Inflammatory macrophage treated with lipopolysaccharide for 1 hour (primary cell): ENCODE measurements around the gene HMCN1.

ENCODE experiments used
- DNase-seq, 2 donors: peaks; one replicate each; pipeline ENCODE4 v3.0.0-alpha.2; 2020 to 2022

Gene HMCN1

DNA sequence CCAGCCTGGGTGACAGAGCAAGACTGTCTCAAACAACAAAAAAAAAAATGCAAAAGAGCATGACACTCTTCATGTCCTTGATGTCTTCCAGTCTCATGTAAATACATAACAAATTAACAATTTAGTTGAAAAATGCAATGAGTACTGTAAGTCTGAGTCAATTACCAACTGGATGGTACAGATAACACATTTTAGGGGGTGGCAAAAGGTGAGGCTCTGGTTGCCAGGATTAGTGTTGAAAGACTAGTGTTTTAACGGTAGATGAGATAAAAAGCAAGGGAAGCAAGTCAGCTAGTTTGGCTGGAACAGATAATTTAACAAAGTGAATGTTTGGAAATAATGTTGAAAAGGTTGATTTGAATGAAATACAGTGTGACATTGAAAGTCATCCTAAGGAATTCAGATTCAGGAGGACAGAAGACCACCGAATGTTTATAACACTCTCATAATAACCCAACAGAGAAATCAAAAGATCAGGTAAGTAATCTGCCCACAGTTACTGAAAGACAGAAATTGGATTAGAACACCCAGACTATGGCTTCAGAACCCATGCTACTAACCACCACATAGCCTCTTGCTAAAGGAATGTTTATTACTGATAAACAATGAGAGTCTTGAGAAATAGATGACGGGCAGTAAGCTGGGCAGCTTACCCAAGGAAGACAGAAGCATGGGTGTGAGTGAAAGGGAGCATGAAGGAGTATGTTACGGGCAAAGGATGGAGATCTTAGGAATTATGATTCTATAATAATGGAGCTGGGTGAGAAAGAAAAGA lies 312.4 kb downstream of the HMCN1 start:
- DNase-seq: no peak

- no peak for DNase-seq
These were observed 316.2 kb downstream of the HMCN1 start for GRCh38 chr1:186050360-186050759.

- DNase-seq: no peak
These were observed 319.8 kb downstream of the HMCN1 start for GRCh38 chr1:186054003-186054402.

GRCh38 chr1:186054932-186055331 lies 320.7 kb downstream of the HMCN1 start:
- DNase-seq: no peak

- DNase-seq: no peak
These were observed 321.7 kb downstream of the HMCN1 start for GRCh38 chr1:186055846-186056245.

- DNase-seq: no peak
These were observed 322.9 kb downstream of the HMCN1 start for GRCh38 chr1:186057086-186057485.

- no peak for DNase-seq
These were observed 325.1 kb downstream of the HMCN1 start for GRCh38 chr1:186059311-186059710.

DNA sequence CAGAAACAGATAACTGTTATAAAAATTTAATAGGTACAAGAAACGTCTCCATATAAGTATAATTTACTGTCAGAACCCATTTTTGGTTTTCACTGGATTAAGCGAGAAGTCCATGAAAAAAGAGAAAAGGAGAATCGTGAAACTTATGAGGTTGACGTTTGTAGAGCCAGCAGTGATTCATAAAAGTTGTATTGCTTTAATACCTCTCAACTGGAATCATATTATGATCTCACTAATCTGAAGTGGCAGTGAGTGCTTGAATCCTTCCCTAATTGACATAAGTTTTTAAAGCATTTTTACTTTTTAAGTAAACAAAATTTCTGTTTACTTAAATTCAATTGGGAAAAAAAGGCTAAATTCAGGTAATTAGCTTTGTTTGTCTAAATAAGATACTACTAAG lies 325.6 kb downstream of the HMCN1 start:
- DNase-seq: no peak

GRCh38 chr1:186060226-186060625 lies 326.0 kb downstream of the HMCN1 start:
- DNase-seq: no peak

GRCh38 chr1:186063091-186063657 lies 329.0 kb downstream of the HMCN1 start:
- DNase-seq: no peak

GRCh38 chr1:186066411-186066810 lies 332.2 kb downstream of the HMCN1 start:
- DNase-seq: no peak

DNA sequence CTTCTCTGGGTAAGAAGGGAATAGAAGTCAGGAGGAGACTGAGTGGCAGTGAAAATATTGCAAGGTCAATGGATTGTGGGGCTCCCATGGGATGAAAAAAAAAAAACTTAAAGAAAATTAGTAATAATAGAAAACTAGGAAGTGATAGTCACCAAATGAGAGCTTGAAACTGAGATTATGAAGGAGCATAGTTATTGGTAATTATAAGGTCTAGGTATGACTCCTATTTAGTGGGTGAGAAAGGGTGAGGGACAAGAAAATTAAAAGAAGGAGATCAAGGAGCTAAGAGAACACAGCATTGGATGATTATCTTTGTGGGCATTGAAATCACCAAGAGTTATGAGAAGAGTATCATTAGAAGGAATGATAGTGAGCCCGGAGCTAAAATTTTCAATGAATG lies 339.5 kb downstream of the HMCN1 start:
- no peak for DNase-seq

DNA sequence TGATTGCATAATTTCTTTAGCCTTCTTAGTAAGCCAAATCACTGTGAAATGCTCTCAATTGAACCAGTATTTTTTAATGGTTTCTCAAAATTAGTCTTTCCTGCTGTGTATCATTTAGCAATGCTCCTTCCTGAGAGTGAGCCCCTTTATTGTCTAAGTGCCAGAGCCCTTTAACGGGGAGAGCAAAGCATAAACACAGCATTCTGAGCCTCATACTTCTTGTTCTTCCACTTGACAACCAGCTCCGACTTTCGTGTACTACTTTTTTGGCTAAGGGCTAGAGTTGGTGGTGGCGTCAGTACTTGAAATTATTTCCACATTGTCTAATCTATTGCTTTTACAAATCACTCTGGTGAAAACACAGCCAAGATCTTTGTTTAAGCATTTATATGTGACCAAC lies 341.8 kb downstream of the HMCN1 start:
- DNase-seq: no peak

DNA sequence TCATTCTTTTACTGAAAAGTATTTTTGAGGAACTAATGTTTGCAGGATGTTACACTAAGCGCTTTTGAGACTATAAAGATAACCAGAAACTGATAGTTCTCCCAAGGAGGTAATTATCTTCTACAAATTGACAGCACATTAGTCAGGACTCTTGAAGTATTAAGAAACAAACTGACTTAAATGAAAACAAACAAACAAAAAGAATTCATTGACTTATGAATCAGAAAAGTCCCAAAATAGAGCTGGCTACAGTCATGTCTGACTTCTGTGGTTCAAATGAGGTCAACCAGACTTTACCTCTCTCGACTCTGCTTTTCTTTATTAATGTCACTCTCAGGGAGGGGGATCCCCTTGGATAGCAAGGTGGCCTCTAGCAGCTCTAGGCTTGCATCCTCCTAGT lies 344.1 kb downstream of the HMCN1 start:
- no peak for DNase-seq

GRCh38 chr1:186079084-186079684 lies 345.0 kb downstream of the HMCN1 start:
- no peak for DNase-seq

DNA sequence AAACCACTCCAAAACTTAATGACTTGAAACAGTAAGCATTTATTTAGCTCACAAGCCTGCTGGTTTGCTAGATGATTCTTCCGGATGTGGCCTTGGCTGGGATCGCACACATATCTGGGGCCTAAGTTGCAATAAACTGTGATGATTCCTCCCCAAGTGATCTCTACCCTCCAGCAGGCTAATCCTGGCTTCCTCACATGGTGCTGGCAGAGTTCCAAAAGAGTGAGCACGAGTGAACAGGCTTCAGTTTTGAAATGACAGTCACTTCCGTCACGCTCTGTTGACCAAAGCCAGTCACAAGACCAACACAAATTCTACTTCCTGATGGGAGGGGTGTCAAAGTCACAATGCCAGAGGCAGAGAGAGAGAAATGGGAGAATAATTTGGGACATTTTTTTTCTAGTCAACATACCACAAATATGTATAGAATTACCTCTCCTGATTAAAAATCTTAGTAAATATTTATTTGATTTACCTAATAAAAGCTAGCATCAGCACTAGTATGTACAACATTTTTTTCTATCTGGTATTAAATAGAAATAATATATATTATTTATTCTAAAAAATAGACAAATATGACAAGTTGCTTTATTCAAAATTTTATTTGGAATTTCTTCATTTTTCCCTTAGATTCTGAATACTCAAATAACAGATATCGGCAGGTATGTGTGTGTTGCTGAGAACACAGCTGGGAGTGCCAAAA lies 348.2 kb downstream of the HMCN1 start:
- peak; percentile 71 to 85 for DNase-seq

- DNase-seq: no peak
These were observed 352.4 kb downstream of the HMCN1 start for GRCh38 chr1:186086583-186086982.

- no peak for DNase-seq
These were observed 355.7 kb downstream of the HMCN1 start for GRCh38 chr1:186089940-186090339.

DNA sequence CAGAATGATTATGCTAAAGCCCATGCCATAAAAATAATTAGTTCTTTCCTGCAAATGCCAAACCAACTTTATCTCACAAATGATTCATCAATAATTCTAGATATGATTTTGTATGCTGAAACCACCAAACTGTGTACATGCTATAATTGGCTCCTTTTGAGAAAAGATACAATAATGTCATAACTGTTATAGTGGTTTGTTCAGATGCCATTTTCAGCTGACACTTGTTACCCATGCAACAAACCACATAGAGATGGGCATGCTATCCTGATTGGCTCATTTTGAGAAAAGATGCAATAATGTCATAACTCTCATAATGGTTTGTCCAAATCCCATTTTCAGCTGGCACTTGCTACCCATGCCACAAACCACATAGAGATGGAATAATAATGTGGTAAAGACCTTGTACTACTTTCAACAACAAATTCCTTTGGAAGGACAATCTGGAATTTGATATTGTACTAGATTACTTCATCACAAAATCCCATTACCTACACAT lies 357.1 kb downstream of the HMCN1 start:
- DNase-seq: no peak

DNA sequence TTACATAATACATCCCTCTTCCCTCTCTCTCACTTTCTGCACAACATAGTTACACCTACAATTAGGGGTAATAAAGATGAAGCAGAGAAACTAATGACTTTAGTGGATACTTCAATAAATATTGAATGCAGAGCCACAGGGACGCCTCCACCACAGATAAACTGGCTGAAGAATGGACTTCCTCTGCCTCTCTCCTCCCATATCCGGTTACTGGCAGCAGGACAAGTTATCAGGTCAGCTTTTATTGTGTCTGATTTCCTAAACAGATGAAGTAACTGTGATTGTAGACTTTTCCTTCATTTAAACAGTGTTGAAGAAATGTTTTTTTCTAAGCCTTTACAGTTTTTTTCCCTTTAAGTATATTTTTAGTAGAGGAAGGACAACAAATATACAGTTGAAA lies 359.2 kb downstream of the HMCN1 start:
- DNase-seq: no peak

DNA sequence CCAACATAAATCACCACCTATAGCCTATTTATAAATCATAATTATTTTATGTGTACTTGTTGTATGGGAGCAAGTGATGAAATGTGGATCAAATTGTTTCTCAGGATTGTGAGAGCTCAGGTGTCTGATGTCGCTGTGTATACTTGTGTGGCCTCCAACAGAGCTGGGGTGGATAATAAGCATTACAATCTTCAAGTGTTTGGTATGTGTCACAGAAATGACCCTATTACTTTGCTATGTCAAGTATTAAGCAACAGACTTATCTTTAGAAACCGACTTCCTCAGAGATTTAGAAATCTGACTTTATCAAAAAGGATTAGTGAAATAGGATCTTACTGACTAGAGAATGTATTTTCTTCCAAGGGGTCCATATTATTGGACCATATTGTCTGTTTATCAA lies 360.0 kb downstream of the HMCN1 start:
- DNase-seq: no peak

- no peak for DNase-seq
These were observed 365.3 kb downstream of the HMCN1 start for GRCh38 chr1:186099336-186100104.

GRCh38 chr1:186102107-186102506 lies 367.9 kb downstream of the HMCN1 start:
- no peak for DNase-seq
